Middle frontal gyrus (tissue), 1 donor: Measurements from ENCODE around the gene TRIP11.
A peak's percentile ranks its signal among the peaks of the same experiment; 100 is the strongest.
"Not testable (repeated sequence)": the region's sequence is repeated elsewhere in the genome, so short reads cannot be mapped to it uniquely, and the experiment has no call there.

ENCODE experiments used
- DNase-seq: peaks from one replicate; pipeline ENCODE4 v3.0.0-alpha.2; 2015; ENCODE audit warnings: low spot score; ENCODE audit errors: extremely low spot score

Gene TRIP11

DNA sequence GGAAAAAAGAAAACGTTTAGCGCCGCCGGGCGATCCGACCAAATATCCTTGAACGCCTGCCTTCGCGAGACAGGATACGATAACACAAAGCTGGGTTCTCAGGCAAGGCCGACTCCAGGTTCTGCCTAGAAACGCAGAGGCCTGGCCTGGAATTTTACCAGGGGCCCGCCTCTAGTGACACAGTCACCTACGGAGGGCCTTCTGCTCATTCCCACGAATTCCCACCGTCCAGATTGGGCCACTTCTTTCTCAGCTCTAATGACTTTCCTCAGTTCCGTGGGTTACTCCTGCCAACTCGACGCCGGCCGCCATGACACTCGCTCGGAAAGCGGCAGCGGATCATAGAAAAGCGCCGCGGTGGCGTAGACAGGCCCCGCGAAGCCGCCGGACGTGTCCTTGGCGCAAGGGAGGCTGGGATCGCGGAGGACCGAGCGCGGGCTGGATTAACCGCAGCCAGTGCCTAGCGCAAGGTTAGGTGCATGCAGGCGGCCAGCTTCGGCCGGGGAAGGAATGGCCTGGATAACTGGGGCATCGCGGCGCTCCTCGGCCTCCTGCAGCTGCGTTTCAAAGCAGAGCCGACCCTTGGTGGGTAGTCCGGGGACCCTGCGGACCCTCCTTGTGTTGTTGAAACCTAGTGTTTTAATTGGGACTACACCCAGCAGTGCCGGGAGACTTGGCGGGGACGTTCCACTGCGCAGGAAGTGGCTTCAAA lies at the start of gene TRIP11:
Gene TRIP11, minus strand, starts transcription at position 341 of the 712 bp plus-strand sequence. CDS start 374 bp downstream, outside the sequence.
- peak; percentile 90 for DNase-seq

DNA sequence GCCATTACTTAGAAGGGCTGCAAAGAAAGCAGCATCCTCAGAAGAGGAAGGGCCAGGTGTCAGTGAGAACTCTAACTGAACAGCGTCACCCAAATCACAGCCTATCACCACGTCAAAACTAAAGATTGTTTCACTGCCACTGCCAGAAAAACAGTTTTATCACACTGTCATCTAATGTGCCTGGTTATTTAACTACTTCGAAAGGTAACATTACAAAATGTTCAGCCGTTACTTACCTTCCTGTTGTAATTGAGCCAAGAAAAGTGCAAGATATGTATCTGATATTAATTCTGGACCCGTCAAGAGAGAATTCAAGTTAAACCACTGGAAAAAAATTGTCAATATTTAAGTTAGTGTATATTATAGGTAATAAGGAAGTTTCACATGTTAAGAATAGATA lies 48.6 kb upstream of the TRIP11 start:
- DNase-seq = no peak

- no peak for DNase-seq
Observed at GRCh38 chr14:92074555-92074954, 34.7 kb upstream of the TRIP11 start.

GRCh38 chr14:92058006-92058917 lies 18.4 kb upstream of the TRIP11 start:
- no peak for DNase-seq

DNA sequence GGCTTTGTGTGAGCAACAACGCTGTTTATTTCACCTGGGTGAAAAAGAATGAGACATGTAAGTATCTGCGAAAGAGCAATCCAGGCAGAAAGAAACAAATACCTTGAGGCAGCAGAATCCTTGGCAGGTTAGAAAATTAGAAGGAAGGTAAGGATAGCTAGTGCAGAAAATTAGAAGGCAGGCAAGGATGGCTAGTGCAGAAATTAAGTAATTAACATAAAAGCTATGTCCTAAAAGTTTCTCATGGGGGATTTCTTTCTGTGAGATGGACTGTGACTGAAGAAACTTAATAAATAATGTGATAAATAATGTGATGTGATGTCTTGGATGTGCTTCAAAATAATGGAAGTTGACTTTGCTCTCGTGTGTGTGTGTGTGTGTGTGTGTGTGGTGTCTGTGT lies 9.9 kb upstream of the TRIP11 start:
- no peak for DNase-seq

DNA sequence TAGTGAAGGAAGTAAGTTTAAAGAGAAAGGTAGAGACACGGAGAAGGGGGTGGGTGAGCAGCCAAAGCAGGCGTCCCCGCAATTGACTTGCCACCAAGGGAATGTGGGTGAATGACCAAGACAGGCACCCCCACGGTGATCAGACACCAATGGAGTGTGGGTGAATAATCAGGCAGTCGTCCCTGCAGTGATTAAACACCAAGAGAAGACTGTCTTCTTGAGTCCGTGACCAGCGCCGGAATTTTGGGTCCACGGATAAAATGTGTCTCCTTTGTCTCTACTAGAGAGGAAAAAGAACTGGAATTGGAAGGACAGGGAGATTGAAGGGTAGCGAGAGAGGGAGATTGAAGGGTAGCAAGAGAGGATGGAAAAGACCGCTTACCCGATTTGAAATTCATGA lies 9.4 kb upstream of the TRIP11 start:
- DNase-seq = not testable (repeated sequence)

DNA sequence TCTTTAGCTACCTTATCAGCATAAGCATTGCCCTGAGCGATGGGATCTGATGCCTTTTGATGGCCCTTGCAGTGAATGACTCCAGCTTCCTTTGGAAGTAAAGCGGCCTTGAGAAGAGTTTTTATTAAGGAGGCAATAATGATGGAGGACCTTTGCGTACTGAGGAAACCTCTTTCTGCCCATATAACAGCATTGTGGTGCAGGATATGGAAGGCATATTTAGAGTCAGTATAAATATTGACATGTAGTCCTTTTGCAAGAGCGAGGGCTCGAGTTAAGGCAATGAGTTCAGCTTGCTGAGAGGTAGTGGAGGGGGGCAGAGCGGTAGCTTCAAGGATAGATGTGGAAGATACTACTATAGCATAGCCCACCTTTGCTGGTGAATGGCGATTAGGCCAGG lies 6.0 kb upstream of the TRIP11 start:
- DNase-seq = not testable (repeated sequence)

GRCh38 chr14:92041766-92042165 lies 1.9 kb upstream of the TRIP11 start:
- DNase-seq = not testable (repeated sequence)

DNA sequence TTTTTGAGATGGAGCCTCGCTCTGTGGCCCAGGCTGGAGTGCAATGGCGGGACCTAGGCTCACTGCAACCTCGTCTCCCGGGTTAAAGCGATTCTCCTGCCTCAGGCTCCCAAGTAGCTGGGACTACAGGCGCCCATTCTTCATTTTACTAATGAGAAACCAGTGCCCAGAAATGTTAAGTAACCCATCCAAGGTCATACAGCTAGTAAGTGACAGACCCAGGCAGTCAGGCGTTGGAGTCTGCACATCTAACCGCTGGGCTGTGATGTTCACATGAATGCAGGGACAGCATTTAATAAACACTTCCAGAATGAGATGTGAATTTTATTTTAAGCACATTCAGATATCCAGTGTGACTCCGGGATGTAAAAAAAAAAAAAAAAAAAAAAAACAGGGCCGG lies 1.3 kb upstream of the TRIP11 start:
- no peak for DNase-seq

- DNase-seq = peak; percentile 28
Observed at GRCh38 chr14:92040431-92041051, 682 bp upstream of the TRIP11 start.

DNA sequence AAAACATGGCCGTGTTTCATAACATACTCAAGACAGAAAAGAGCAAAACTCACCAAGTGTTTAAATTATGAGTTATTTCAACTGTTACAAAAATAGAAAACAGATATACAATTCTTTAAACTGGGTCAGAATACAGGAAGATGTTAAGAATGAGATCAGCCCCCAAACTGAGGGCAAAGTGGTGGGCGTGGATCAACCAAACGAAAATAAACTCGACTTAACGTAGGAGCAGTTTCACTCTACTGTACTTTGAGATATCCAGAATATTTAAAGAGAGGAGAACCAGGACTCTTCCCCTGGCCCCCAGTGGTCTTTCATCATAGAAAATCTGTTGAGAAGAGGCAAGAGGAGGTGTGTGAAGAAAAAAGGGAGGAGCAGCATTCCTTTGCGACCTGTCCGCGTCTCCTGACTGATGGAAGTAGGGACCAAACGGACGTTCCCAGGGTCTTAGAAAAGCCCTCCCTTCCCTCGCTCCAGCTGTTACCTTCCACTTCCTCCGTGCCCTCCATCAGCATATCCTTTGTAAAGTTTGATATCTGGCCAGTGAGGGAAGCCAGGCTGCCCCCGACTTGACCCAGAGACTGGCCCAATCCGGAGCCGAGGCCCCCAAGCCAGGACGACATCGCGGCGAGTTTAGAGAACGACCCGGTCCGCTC lies 668 bp downstream of the TRIP11 start:
- no peak for DNase-seq

DNA sequence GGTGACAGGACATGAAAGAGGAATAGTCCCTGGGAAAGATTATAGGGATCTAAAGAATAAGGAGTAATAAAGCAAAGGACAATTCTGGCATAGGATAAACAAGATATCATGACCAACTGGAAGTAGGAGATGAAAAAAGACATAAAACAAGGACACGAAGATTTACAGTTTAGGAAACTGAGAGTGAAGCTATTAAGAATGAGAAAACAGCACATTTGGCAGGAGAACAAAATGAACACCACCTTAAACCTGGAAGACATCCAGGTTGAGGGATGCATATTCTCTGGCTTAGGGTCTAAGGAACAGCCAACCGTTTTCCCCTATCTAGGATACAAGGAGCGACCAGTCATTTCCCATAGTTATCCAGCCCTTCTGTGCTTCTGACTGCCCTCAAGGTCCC lies 1.9 kb downstream of the TRIP11 start:
- no peak for DNase-seq

GRCh38 chr14:92035890-92036289 lies 4.0 kb downstream of the TRIP11 start:
- DNase-seq = no peak

- DNase-seq = no peak
Observed at GRCh38 chr14:92033906-92034687, 5.8 kb downstream of the TRIP11 start.

DNA sequence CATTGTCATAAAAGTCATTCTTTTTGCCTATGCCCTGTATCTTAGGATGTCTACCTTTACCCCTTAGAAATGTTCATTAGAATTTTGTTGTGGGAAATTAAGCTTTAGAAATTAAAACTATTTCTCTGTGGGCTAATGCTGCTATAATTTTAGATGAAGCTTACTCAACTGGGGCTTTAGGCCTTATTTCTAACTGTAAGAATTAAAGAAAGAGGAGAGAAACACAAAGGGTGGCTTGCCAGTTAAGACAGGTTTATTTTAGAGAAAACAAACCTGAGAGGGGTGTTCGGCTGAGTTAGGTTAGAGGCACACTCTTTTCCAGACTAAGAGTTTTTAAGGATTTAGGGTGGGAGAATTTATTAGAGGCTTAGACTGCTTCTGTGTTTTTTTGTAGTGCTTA lies 6.4 kb downstream of the TRIP11 start:
- no peak for DNase-seq

- no peak for DNase-seq
Observed at GRCh38 chr14:92026548-92027190, 13.2 kb downstream of the TRIP11 start.

DNA sequence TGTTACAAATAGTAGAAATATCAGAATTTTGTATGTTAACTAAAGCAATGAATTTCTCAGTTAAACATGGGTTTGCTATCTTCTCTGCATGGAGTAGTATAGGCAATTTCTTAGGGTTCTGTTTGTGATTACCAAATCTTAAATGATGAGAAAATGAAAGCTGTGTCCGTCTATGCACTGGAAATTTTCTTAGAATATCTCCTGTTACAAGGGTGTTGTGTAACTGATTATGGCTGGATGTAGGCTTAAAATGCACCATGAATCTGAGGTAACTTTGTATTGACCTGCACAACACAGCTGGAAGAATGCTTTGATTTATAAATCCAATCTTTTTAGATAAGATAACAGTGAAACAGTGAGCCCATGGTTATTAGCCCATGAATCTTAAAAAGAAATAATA lies 17.8 kb downstream of the TRIP11 start:
- DNase-seq = no peak

DNA sequence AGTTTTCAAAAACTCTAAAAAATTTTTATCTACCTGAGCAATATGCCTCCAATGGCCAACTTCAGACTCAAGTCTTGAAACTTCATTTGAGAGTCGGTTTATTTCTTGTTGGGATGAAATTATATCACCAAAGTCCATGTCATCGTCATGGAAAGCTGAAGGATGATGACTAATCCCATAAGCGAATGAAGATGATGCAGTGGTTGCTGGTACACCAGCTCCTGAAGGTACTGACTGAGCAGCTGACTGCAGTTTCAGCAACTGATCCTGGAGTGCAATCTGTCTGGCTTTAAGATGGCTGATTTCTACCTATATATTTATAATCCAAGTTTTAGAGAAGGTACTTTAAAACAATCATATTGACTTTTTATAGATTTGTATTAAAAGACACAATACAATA lies 18.3 kb downstream of the TRIP11 start:
- DNase-seq = no peak

DNA sequence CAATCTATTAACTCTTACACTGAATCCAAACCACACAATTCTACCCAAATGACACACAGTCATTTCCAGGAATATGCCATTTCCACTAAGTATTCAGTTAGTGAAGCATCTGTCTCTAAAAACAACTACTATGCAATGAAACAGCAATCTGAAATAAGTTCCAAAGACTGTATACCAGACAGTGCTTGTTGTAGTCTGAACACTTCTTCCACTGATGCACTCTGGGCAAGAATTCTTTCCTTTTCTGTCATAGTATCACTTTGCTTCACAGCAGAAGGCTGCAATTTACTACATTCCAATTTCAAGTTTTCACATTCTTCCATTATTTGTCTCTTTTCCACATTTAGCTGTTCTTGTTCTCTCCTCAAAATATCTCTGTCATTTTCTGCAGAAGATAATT lies 25.8 kb downstream of the TRIP11 start:
- no peak for DNase-seq

- DNase-seq = no peak
Observed at GRCh38 chr14:92012121-92012748, 27.6 kb downstream of the TRIP11 start.
